Motor neuron (in vitro differentiated cells): Measurements from ENCODE around the gene FGF14. TPM values are rescaled to one million over a fixed set of nuclear protein-coding genes. Genes with fewer than 3 reads are reported as not detected.

Source experiments
- ATAC-seq, 8 experiments: fragments of 200-7000 bp; cut with Tn5 transposase; replicated peaks in 6 of 8; 2 replicates each; pipeline ENCODE4 v1.8.0; 2021; ENCODE audit warnings: mild to moderate bottlenecking in 8 of 8, moderate library complexity in 8 of 8
- H3K27ac ChIP-seq, 2 donors: fragments of 250-450 bp; sonication (Bioruptor Pico); 2 replicates each; pipeline ENCODE4 v1.9.0; 2021; ENCODE audit warnings: antibody characterized with exemption in 2 of 2, mild to moderate bottlenecking in 2 of 2, moderate library complexity in 1 of 2
- H3K4me1 ChIP-seq, 2 donors: fragments of 250-450 bp; sonication (Bioruptor Pico); replicated peaks in 1 of 2; 2 replicates each; pipeline ENCODE4 v1.6.1; 2021; ENCODE audit warnings: antibody characterized with exemption in 2 of 2, mild to moderate bottlenecking in 2 of 2, moderate library complexity in 1 of 2
- H3K4me3 ChIP-seq, 5 donors: fragments of 250-450 bp; sonication (Bioruptor Pico); 2 replicates each; pipeline ENCODE4 v1.9.0; 2021; ENCODE audit warnings: antibody characterized with exemption in 5 of 5, mild to moderate bottlenecking in 5 of 5, moderate library complexity in 4 of 5
- WGBS, 10 experiments: fragments of 450-650 bp; shearing (Covaris generic); methylation state at CpG; one replicate each; pipeline ENCODE4 v1.0.0; 2022; 5-methylcytosine and 5-hydroxymethylcytosine counted together
- in situ Hi-C, 9 experiments: fragments of 400-800 bp; cut with MboI; loops; one replicate each; pipeline ENCODE4 v1.15.0; 2021; ENCODE audit warnings: low sequenced_read_pairs in 9 of 9, low pct_unique_long_range_greater_than_20kb in 2 of 9; ENCODE audit not compliant: unreplicated experiment in 9 of 9
- total RNA-seq, 8 experiments: library from RNA; unstranded; fragments of 300-600 nt; gene quantifications; 2 replicates each; pipeline versions ENCODE4 v1.2.3 to v1.2.4, GENCODE V29; 2022

The FGF14 gene
- total RNA-seq, 8 experiments from 2014 or later: 0.66 to 20.0 (median 8.7) TPM

- WGBS, 10 experiments: 17 to 100% (median 86%) methylated on average over 1 to 4 of the region's 5 CpGs; no CpG with 5 or more reads in 3 of the 10 experiments
- ATAC-seq: no peak
- H3K4me1 ChIP-seq: no peaks in the 10 kb centered on the region
- in situ Hi-C loops: no loop called here
- H3K4me3 ChIP-seq: no peak overlapping the region
- H3K27ac ChIP-seq: no peak overlapping the region
These were observed 83.6 kb downstream of the FGF14 start for GRCh38 chr13:102318233-102318632.

GRCh38 chr13:102317593-102317992, 84.3 kb downstream of the FGF14 start:
- no peak for ATAC-seq
- WGBS, 10 experiments: 0 to 100% (median 44%) methylated on average over 1 to 2 of the region's 2 CpGs; no CpG with 5 or more reads in 4 of the 10 experiments
- in situ Hi-C loops: no loop called here

GRCh38 chr13:102316732-102317131, 85.1 kb downstream of the FGF14 start:
- Histone ChIP-seq H3K4me1 (no peaks in the 10 kb centered on the region), H3K27ac (no peak overlapping the region), H3K4me3 (no peak overlapping the region)
- in situ Hi-C loops: no loop called here
- WGBS, 10 experiments: 37 to 100% (median 79%) methylated on average over 1 to 3 of the region's 3 CpGs
- no peak for ATAC-seq

More at GRCh38 chr13:102317593-102317992, 84.3 kb downstream of the FGF14 start:
- Histone ChIP-seq H3K4me1 (no peaks in the 10 kb centered on the region), H3K4me3 (no peak overlapping the region), H3K27ac (no peak overlapping the region)

GRCh38 chr13:102312841-102313240, 89.0 kb downstream of the FGF14 start:
- no peaks in the 10 kb centered on the region for H3K4me1 ChIP-seq
- no peak for ATAC-seq
- no peak overlapping the region for H3K4me3 ChIP-seq
- in situ Hi-C loops: no loop called here
- no peak overlapping the region for H3K27ac ChIP-seq
- WGBS, 10 experiments: 43 to 100% (median 94%) methylated on average over 1 to 4 of the region's 4 CpGs; no CpG with 5 or more reads in 3 of the 10 experiments

- in situ Hi-C loops: no loop called here
- Histone ChIP-seq H3K4me3 (no peak overlapping the region), H3K4me1 (no peaks in the 10 kb centered on the region), H3K27ac (no peak overlapping the region)
- ATAC-seq: no peak
- WGBS, 10 experiments: 12 to 90% (median 78%) methylated on average over 1 to 3 of the region's 3 CpGs
These were observed 89.9 kb downstream of the FGF14 start for GRCh38 chr13:102311901-102312300.

- no peaks in the 10 kb centered on the region for H3K4me1 ChIP-seq
- ATAC-seq: no peak
- H3K27ac ChIP-seq: no peak overlapping the region
- WGBS, 10 experiments: 33 to 87% (median 69%) methylated on average over 3 to 5 of the region's 5 CpGs
- no peak overlapping the region for H3K4me3 ChIP-seq
- in situ Hi-C loops: no loop called here
These were observed 90.4 kb downstream of the FGF14 start for GRCh38 chr13:102311419-102311796.

GRCh38 chr13:102310691-102311418, 91.0 kb downstream of the FGF14 start:
- no peak overlapping the region for H3K27ac ChIP-seq
- H3K4me1 ChIP-seq: no peaks in the 10 kb centered on the region
- no peak overlapping the region for H3K4me3 ChIP-seq
- WGBS, 10 experiments: 0 to 83% (median 45%) methylated on average over 1 to 4 of the region's 4 CpGs; no CpG with 5 or more reads in 4 of the 10 experiments
- ATAC-seq: no peak
- in situ Hi-C loops: no loop called here

- no peak overlapping the region for H3K4me3 ChIP-seq
- in situ Hi-C loops: no loop called here
- ATAC-seq: peak in 1 of 8 experiments; percentile 33
These were observed 92.7 kb downstream of the FGF14 start for GRCh38 chr13:102309110-102309509.

GRCh38 chr13:102302534-102302933, 99.3 kb downstream of the FGF14 start:
- in situ Hi-C loops: no loop called here
- Histone ChIP-seq H3K27ac (no peak overlapping the region), H3K4me1 (peaks cover 0 to 7% of the 10 kb centered on the region in 2 donors), H3K4me3 (no peak overlapping the region)
- 0 to 40% (median 0%) methylated on average over 1 of the region's 1 CpG; no CpG with 5 or more reads in 5 of the 10 experiments for WGBS, 10 experiments
- no peak for ATAC-seq

More at GRCh38 chr13:102309110-102309509, 92.7 kb downstream of the FGF14 start:
- Histone ChIP-seq H3K27ac (no peak overlapping the region), H3K4me1 (no peaks in the 10 kb centered on the region)
- 40 to 90% (median 77%) methylated on average over 1 to 5 of the region's 9 CpGs; no CpG with 5 or more reads in 5 of the 10 experiments for WGBS, 10 experiments

- Histone ChIP-seq H3K4me3 (no peak overlapping the region), H3K4me1 (peaks cover 0 to 7% of the 10 kb centered on the region in 2 donors), H3K27ac (no peak overlapping the region)
- in situ Hi-C loops: no loop called here
- ATAC-seq: no peak
- 51 to 100% (median 84%) methylated on average over 1 to 2 of the region's 2 CpGs; no CpG with 5 or more reads in 1 of the 10 experiments for WGBS, 10 experiments
These were observed 101.5 kb downstream of the FGF14 start for GRCh38 chr13:102300379-102300778.

- 51 to 100% (median 82%) methylated on average over 1 to 6 of the region's 6 CpGs; no CpG with 5 or more reads in 2 of the 10 experiments for WGBS, 10 experiments
- in situ Hi-C loops: no loop called here
- H3K4me3 ChIP-seq: no peak overlapping the region
- H3K4me1 ChIP-seq: peaks cover 0 to 7% of the 10 kb centered on the region in 2 donors
- no peak overlapping the region for H3K27ac ChIP-seq
- no peak for ATAC-seq
These were observed 102.5 kb downstream of the FGF14 start for GRCh38 chr13:102299366-102299765.

GRCh38 chr13:102298051-102298450, 103.8 kb downstream of the FGF14 start:
- no peak for ATAC-seq
- H3K4me3 ChIP-seq: no peak overlapping the region
- WGBS, 10 experiments: 10 to 100% (median 74%) methylated on average over 1 to 3 of the region's 3 CpGs
- in situ Hi-C loops: no loop called here
- no peak overlapping the region for H3K27ac ChIP-seq
- peaks cover 0 to 7% of the 10 kb centered on the region in 2 donors for H3K4me1 ChIP-seq

- 17 to 100% (median 69%) methylated on average over 1 to 9 of the region's 9 CpGs for WGBS, 10 experiments
- in situ Hi-C loops: no loop called here
- no peak for ATAC-seq
- H3K4me1 ChIP-seq: peaks cover 0 to 7% of the 10 kb centered on the region in 2 donors
- H3K27ac ChIP-seq: no peak overlapping the region
- H3K4me3 ChIP-seq: no peak overlapping the region
These were observed 106.4 kb downstream of the FGF14 start for GRCh38 chr13:102295316-102296048.
